ENCODE measurements around the gene LCE1A.
A peak's percentile ranks its signal among the peaks of the same experiment; 100 is the strongest.

Gene LCE1A, protein sequence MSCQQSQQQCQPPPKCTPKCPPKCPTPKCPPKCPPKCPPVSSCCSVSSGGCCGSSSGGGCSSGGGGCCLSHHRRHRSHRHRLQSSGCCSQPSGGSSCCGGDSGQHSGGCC

DNA sequence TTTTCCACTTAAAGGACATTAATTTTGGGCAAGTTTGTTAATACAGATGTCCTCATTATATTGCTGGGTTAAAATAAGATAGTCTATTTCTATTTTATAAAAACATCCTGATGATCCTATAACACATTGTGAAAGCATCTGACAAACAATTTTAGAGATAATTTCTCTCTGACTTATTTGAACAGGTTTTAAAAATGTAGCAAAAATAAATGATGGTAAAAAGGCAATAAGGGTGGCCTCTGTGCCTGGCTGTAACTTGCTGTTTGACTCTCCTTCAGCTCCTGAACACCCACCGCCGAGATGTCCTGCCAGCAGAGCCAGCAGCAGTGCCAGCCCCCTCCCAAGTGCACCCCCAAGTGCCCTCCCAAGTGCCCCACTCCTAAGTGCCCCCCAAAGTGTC lies at the start of gene LCE1A:
TSS of gene LCE1A (plus strand) at position 301 of the 400 bp plus-strand sequence. CDS start at position 301, 0 bp downstream.
- no peak for ATAC-seq
- TF ChIP-seq TOX (CRISPR knock-in tag; IDR thresholded peaks at IDR 0.05; ENCODE audit: borderline replicate concordance) (no peak), PPARA (CRISPR knock-in tag; IDR thresholded peaks at IDR 0.05; ENCODE audit: borderline replicate concordance) (no peak), ZNF565 (CRISPR knock-in tag; conservative IDR thresholded peaks at IDR 0.05; ENCODE audit: low read depth) (no peak), RARB (CRISPR knock-in tag; IDR thresholded peaks at IDR 0.05) (no peak), ZFP3 (CRISPR knock-in tag; IDR thresholded peaks at IDR 0.05) (no peak), ZNF8 (CRISPR knock-in tag; IDR thresholded peaks at IDR 0.05) (no peak), BACH2 (CRISPR knock-in tag; IDR thresholded peaks at IDR 0.05; ENCODE audit: borderline replicate concordance) (no peak), ZNF70 (CRISPR knock-in tag; IDR thresholded peaks at IDR 0.05) (no peak), ARNTL (CRISPR knock-in tag; IDR thresholded peaks at IDR 0.05; ENCODE audit: borderline replicate concordance, low read depth) (no peak)
- TF ChIP-seq, protein P1, sequence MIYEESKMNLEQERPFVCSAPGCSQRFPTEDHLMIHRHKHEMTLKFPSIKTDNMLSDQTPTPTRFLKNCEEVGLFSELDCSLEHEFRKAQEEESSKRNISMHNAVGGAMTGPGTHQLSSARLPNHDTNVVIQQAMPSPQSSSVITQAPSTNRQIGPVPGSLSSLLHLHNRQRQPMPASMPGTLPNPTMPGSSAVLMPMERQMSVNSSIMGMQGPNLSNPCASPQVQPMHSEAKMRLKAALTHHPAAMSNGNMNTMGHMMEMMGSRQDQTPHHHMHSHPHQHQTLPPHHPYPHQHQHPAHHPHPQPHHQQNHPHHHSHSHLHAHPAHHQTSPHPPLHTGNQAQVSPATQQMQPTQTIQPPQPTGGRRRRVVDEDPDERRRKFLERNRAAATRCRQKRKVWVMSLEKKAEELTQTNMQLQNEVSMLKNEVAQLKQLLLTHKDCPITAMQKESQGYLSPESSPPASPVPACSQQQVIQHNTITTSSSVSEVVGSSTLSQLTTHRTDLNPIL (CRISPR knock-in tag; IDR thresholded peaks at IDR 0.05; ENCODE audit: low read depth): no peak
- TF ChIP-seq, protein P2, sequence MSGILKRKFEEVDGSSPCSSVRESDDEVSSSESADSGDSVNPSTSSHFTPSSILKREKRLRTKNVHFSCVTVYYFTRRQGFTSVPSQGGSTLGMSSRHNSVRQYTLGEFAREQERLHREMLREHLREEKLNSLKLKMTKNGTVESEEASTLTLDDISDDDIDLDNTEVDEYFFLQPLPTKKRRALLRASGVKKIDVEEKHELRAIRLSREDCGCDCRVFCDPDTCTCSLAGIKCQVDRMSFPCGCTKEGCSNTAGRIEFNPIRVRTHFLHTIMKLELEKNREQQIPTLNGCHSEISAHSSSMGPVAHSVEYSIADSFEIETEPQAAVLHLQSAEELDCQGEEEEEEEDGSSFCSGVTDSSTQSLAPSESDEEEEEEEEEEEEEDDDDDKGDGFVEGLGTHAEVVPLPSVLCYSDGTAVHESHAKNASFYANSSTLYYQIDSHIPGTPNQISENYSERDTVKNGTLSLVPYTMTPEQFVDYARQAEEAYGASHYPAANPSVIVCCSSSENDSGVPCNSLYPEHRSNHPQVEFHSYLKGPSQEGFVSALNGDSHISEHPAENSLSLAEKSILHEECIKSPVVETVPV (CRISPR knock-in tag; IDR thresholded peaks at IDR 0.05): no peak
- TF ChIP-seq, protein P3, sequence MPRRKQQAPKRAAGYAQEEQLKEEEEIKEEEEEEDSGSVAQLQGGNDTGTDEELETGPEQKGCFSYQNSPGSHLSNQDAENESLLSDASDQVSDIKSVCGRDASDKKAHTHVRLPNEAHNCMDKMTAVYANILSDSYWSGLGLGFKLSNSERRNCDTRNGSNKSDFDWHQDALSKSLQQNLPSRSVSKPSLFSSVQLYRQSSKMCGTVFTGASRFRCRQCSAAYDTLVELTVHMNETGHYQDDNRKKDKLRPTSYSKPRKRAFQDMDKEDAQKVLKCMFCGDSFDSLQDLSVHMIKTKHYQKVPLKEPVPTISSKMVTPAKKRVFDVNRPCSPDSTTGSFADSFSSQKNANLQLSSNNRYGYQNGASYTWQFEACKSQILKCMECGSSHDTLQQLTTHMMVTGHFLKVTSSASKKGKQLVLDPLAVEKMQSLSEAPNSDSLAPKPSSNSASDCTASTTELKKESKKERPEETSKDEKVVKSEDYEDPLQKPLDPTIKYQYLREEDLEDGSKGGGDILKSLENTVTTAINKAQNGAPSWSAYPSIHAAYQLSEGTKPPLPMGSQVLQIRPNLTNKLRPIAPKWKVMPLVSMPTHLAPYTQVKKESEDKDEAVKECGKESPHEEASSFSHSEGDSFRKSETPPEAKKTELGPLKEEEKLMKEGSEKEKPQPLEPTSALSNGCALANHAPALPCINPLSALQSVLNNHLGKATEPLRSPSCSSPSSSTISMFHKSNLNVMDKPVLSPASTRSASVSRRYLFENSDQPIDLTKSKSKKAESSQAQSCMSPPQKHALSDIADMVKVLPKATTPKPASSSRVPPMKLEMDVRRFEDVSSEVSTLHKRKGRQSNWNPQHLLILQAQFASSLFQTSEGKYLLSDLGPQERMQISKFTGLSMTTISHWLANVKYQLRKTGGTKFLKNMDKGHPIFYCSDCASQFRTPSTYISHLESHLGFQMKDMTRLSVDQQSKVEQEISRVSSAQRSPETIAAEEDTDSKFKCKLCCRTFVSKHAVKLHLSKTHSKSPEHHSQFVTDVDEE (CRISPR knock-in tag; IDR thresholded peaks at IDR 0.05): no peak

DNA sequence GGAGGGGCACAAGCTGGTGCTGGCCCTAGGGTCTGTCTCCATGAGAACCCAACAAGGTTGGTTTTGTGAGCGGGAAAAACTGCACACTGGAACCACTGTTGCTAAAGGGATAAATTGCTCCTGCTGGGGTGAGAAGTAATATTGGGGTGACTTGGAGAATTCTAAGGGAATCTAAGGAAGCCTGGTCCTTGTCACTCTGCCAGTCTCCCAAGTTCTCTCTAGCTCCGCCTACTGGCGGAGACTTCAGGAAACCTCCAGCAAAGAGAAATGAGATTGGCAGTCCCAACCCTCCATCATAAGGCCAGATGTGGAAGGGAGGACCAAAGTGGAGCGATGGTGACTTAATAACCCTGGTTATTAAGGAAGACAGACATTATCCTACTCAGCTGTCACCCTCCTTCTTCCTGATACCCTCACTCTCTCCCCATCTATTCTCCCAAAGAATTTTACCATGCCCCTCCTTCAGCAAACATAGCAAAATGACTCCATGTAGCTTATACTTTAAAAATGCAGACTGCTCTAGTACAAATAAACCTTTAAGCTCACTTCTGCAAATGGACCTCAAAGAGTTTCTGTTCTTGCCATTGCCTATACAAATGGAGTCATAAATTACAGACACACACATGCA lies 49.6 kb upstream of the LCE1A start:
- peak; percentile 63 for ATAC-seq
- TF ChIP-seq ZNF70 (CRISPR knock-in tag; IDR thresholded peaks at IDR 0.05): no peak
- no peak for TF ChIP-seq SNAI2 (CRISPR knock-in tag; IDR thresholded peaks at IDR 0.05)
- TF ChIP-seq, protein P1 (CRISPR knock-in tag; IDR thresholded peaks at IDR 0.05; ENCODE audit: low read depth): no peak
- no peak for TF ChIP-seq ZC3H10 (CRISPR knock-in tag; IDR thresholded peaks at IDR 0.05)

DNA sequence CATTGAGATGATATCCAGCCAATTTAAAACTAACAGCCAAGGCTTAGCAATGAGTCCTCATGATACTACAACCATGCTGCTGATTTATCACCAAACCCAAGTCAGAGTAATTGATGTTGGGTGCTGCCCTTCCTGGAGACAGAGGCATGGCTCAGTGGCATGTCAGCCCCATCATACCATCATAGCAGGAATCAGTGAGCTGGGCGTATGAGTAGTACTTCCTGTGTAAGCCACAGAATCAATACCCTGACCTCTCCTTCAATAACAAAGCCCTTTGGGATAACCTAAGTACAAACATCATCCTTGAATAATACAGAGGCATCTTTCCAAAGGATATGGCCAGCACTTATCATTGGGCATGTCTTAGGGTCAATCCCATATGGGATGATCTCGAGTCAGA lies 44.2 kb upstream of the LCE1A start:
- TF ChIP-seq ARNTL (CRISPR knock-in tag; IDR thresholded peaks at IDR 0.05; ENCODE audit: borderline replicate concordance, low read depth) (no peak), ZC3H10 (CRISPR knock-in tag; IDR thresholded peaks at IDR 0.05) (no peak), ZNF70 (CRISPR knock-in tag; IDR thresholded peaks at IDR 0.05) (no peak), ZFP3 (CRISPR knock-in tag; IDR thresholded peaks at IDR 0.05) (no peak)
- ATAC-seq: no peak

DNA sequence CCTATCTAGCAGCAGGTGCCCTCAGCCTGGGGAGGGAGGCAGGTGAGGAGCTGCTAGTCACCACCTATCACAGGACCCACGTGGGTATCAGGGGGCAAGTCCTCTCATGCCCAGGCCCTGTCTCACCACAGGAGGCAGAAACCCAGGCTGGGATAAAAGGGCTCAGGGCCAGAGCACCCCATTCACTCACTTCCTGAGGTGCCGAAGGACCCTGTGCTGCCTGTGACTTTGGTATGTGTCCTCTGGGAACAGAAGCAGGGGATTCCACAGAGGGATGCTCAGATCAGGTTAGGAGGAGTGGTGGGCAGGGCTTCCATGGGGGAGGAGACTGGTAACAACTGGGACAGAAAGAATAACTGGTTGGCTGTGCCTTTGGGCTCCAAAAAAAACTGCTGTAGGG lies 41.2 kb upstream of the LCE1A start, which contains the start of gene LCE1E:
TSS of gene LCE1E (plus strand) at position 181 of the 400 bp plus-strand sequence. CDS start 1,043 bp downstream, outside the sequence.
- ATAC-seq: 0 out of 3 replicates have a peak, but pooled peaks have one; percentile 24
- TF ChIP-seq ZNF70 (CRISPR knock-in tag; IDR thresholded peaks at IDR 0.05) (no peak), PPARA (CRISPR knock-in tag; IDR thresholded peaks at IDR 0.05; ENCODE audit: borderline replicate concordance) (no peak), BACH2 (CRISPR knock-in tag; IDR thresholded peaks at IDR 0.05; ENCODE audit: borderline replicate concordance) (no peak), ZFP3 (CRISPR knock-in tag; IDR thresholded peaks at IDR 0.05) (no peak), ZNF8 (CRISPR knock-in tag; IDR thresholded peaks at IDR 0.05) (no peak), RARB (CRISPR knock-in tag; IDR thresholded peaks at IDR 0.05) (no peak), ZC3H10 (CRISPR knock-in tag; IDR thresholded peaks at IDR 0.05) (no peak), ISL1 (CRISPR knock-in tag; IDR thresholded peaks at IDR 0.05) (no peak), GLIS3 (CRISPR knock-in tag; IDR thresholded peaks at IDR 0.05) (no peak), TOX (CRISPR knock-in tag; IDR thresholded peaks at IDR 0.05; ENCODE audit: borderline replicate concordance) (no peak)
- TF ChIP-seq, protein P3 (CRISPR knock-in tag; IDR thresholded peaks at IDR 0.05): no peak
- TF ChIP-seq, protein P1 (CRISPR knock-in tag; IDR thresholded peaks at IDR 0.05; ENCODE audit: low read depth): no peak
- TF ChIP-seq, protein P4, sequence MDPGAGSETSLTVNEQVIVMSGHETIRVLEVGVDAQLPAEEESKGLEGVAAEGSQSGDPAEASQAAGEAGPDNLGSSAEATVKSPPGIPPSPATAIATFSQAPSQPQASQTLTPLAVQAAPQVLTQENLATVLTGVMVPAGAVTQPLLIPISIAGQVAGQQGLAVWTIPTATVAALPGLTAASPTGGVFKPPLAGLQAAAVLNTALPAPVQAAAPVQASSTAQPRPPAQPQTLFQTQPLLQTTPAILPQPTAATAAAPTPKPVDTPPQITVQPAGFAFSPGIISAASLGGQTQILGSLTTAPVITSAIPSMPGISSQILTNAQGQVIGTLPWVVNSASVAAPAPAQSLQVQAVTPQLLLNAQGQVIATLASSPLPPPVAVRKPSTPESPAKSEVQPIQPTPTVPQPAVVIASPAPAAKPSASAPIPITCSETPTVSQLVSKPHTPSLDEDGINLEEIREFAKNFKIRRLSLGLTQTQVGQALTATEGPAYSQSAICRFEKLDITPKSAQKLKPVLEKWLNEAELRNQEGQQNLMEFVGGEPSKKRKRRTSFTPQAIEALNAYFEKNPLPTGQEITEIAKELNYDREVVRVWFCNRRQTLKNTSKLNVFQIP (CRISPR knock-in tag; IDR thresholded peaks at IDR 0.05; ENCODE audit: borderline replicate concordance, low read depth): no peak
- TF ChIP-seq, protein P2 (CRISPR knock-in tag; IDR thresholded peaks at IDR 0.05): no peak

Data from SK-N-SH treated with all-trans-retinoic acid at 6 μM for 48 hours (cell line).